GM12865 (cell line): ENCODE data around the gene FLYWCH1.
"Not testable (repeated sequence)": the region's sequence is repeated elsewhere in the genome, so short reads cannot be mapped to it uniquely, and the experiment has no call there.

Source experiments
- DNase-seq: peaks from one replicate; pipeline ENCODE4 v3.0.0; 2010; ENCODE audit warnings: low read depth
- H3K4me3 ChIP-seq: 2 replicates; pipeline ENCODE4 v1.5.1; 2011; ENCODE audit warnings: mild to moderate bottlenecking, low read depth, low read length, control low read depth
- TF ChIP-seq, protein P1 (sequence below): IDR thresholded peaks from 2 replicates; pipeline ENCODE4 v1.5.1; 2011; ENCODE audit warnings: low read length, control low read depth, low read depth, inconsistent platforms; ENCODE audit not compliant: insufficient read depth; ENCODE audit errors: missing control alignments

FLYWCH1 gene

DNA sequence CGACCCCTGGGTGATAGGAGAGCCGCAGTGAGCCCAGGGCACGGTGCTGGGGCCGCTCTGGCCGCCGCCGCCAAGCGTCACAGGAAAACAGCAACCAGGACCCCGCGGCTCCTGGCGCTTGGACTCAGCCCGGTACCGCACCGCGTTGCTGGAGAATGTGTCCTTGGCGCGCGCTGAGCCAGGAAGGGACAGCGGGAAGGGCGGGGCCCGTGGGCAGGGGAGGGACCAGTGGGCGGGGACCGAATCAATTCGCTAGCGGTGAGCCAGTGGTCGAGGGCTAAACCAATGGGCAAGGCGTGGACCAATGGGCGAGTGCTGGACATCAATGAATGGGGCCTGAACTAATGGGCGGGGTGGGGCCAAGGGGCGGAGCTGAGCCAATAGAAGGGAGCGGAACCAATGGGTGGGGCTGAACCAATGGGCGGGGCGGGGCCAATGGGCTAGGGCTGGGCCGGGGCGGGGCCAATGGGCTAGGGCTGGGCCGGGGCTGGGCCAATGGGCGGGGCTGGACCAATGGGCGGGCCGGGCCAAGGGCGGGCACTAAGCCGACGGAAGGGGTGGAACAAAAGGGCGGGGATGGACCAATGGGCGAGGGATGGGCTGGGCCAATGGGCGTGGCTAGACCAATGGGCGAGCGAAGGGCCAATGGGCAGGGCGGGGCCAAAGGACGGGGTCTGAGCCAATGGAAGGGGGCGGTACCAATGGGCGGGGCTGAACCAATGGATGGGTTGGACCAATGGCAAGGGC is 6.3 kb upstream of the FLYWCH1 start:
- peak overlapping the region; percentile 86 for H3K4me3 ChIP-seq
- DNase-seq: peak; percentile 99
- TF ChIP-seq, protein P1, sequence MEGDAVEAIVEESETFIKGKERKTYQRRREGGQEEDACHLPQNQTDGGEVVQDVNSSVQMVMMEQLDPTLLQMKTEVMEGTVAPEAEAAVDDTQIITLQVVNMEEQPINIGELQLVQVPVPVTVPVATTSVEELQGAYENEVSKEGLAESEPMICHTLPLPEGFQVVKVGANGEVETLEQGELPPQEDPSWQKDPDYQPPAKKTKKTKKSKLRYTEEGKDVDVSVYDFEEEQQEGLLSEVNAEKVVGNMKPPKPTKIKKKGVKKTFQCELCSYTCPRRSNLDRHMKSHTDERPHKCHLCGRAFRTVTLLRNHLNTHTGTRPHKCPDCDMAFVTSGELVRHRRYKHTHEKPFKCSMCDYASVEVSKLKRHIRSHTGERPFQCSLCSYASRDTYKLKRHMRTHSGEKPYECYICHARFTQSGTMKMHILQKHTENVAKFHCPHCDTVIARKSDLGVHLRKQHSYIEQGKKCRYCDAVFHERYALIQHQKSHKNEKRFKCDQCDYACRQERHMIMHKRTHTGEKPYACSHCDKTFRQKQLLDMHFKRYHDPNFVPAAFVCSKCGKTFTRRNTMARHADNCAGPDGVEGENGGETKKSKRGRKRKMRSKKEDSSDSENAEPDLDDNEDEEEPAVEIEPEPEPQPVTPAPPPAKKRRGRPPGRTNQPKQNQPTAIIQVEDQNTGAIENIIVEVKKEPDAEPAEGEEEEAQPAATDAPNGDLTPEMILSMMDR: no peak

DNA sequence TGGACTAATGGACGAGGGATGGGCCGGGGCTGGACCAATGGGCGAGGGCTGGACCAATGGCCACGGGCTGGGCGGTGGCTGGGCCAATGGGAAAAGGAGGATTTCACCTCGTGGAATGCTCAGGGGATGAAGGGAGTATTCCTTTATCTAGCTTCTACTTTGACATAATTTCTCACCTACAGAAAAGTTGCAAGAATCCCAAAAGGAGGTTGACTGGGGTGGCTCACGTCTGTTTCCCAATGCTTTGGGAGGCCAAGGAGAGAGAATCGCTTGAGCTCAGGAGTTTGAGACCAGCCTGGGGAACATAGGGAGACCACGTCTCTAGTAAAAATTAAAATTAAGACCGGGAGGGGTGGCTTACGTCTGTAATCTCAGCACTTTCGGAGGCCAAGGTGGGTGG is 5.7 kb upstream of the FLYWCH1 start:
- TF ChIP-seq, protein P1: no peak
- peak overlapping the region; percentile 16; the same call in 1 of the 2 replicates for H3K4me3 ChIP-seq
- DNase-seq: no peak

DNA sequence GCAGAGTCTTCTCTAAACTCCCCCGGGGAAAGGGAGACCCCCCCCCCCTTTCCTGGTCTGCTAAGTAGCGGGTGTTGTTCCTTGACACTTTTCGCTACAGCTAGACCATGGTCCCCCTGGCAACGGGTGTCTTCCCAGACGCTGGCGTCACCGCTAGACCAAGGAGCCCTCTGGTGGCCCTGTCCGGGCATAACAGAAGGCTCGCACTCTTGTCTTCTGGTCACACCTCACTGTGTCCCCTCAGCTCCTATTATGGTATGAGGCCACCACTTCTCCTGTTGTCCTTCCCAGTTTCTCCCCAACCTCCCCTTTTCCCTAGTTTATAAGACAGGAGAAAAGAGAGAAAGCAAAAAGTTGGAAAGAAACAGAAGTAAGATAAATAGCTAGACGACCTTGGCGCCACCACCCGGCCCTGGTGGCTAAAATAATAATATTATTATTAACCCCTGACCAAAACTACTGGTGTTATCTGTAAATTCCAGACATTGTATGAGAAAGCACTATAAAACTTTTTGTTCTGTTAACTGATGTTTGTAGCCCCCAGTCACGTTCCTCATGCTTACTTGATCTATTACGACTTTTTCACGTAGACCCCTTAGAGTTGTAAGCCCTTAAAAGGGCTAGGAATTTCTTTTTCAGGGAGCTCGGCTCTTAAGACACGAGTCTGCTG is 4.5 kb upstream of the FLYWCH1 start:
- DNase-seq: peak; percentile 63
- TF ChIP-seq, protein P1: peak; percentile 49
- H3K4me3 ChIP-seq: not testable (repeated sequence)

DNA sequence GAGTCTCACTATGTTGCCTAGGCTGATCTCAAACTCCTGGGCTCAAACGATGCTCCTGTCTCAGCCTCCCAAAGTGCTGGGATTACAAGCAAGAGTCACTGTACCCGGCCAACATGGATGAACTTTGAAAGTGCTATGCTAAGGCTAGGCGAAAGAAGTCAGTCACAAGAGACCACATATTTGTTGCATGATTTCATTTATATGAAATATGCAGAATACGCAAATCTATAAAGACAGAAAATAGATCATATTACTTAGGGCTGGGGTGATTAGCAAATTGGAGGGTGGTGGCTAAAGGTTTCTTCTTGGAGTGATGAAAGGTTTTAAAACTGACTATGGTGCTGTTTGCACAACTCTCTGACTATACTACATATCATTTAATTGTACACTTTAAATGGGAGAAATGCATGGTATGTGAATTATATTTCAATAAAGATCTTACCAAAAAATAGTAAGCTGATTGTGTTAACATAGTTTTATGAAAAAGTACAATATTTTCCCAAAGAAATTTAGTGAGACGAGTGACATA is 1.2 kb upstream of the FLYWCH1 start:
- H3K4me3 ChIP-seq: no peak overlapping the region
- TF ChIP-seq, protein P1: no peak
- DNase-seq: no peak

DNA sequence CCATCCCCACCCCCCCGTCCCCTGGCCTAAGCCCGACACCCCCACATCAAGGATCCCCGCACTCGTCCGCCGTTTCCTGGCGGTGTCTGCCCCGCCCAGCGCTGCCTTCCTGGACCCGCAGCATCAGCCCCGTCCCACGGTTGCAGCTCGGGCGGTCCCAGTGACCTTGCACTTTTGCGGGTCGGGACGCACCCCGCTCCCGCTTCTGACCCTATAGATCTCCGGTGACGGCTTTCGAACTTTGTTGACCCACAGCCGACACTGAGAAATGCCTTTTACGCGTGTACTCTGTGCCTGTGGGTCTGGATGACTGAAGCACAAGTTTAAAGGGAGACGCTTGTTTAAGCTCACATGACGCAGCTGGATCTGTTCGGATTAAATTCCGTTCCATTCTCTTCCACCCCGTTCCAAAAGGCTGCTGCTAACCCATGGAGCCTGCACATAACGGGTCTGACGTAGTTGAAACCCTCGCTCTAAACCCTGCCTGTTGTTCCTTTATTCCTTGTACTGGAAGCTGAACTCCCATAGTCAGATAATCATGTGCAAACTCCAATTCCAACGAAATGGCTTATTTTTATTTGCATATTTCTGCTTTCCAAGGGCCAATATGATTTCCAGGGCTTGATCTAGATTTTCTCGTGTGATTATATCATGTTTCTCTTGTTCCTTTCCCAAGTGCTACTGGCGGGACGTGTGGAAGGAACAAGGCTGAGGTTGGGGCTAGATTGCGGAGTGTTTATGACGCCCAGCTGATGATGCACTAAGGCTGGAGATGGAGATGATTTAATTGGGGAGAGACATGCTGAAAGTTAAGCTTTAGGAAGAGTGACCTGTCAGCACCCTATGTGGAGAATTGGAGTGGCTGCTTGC is 834 bp downstream of the FLYWCH1 start:
- TF ChIP-seq, protein P1: no peak
- peak; percentile 29 for DNase-seq

DNA sequence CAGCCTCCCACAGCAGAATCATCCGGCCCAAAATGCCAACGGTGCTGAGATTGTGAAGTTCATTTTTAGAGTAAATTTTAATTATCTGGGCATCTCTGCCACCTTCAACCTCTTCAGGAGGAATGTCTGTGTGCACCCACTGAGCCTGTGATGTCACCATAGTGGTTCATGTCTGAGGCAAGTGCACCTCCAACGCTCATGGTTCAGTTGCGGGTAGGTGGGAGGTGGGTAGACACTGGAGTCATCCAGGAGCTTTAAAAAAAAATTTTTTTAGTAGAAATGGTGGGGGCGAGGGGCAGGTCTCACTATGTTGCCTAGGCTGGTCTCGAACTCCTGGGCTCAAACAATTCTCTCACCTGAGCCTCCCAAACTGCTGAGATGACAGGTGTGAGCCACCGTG is 1.9 kb downstream of the FLYWCH1 start:
- TF ChIP-seq, protein P1: no peak
- no peak overlapping the region for H3K4me3 ChIP-seq
- no peak for DNase-seq

More for the DNA sequence above, 834 bp downstream of the FLYWCH1 start:
- H3K4me3 ChIP-seq: peak overlapping the region; percentile 85
